Measurements from ENCODE around the gene ZNF141. TPM values are rescaled to one million over a fixed set of nuclear protein-coding genes. Genes with fewer than 3 reads are reported as not detected.
"Not testable (repeated sequence)": the region's sequence is repeated elsewhere in the genome, so short reads cannot be mapped to it uniquely, and the experiment has no call there.

ZNF141 gene
- total RNA-seq (2014; rRNA removed; shearing (Covaris generic)), result 13.4 and 15.8 TPM in 2 replicates
- polyA plus RNA-seq (2014; cell fraction: nucleus; rRNA removed), result 25.8 and 34.0 TPM in 2 replicates

DNA sequence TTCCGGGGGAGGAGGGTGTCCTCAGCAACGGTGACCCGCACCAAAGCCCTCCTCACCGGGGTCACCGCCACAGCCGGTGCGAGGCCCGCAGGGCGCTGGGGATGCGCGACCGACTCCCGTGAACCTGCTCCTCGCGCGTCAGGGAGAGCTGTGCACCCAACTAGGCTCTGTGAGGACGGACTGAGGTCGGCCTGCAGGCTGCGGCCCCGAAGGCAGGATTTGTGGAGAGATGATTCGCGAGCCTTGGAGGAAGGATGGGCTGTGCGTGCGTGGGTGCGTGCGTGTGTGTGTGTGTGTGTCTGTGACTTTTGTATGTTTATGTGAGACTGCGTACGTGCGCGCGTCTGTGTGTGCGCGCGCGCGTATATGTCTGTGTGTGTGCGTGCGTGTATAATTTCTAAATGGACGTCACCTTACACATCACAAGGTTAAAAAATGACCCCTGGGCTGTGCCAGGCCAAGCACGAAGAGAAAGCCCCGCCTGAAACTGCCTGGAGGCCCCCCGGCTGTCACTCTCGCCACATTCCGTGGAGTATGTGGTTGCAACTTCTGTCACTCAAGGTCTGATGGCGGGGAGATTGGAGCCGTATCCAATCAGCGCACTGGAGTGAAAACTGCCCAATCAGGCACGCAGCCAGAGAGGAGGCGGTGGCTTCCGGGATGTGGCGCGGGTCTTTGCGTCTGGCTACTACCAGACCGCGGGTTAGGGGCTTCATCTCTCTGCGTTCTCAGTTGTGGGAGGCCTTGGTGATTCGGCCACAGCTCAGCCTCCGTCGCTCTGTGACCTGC lies at the start of gene ZNF141:
Gene ZNF141 (plus strand): TSS at position 672 of the 789 bp plus-strand sequence. CDS start 170 bp downstream, outside the sequence.
- DNase-seq (ENCODE audit: extremely low read depth, low read depth), result peak; percentile 96

DNA sequence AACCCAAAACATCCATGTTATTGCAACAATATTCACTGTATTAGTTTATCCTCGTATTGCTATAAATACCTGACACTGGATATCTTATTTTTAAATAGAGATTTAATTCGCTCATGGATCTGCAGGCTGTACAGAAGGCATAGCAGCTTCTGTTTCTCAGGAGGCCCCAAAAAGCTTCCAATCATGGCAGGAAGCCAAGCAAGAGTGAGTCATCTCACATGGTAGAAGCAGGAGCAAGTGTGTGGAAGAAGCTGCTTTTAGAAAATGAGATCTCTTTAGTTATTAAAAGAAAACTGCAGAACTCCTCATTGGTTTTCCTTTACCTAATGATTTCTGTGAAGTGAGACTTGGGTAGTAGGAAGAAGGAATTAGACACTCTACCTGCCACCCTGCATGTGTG lies 48.7 kb upstream of the ZNF141 start:
- DNase-seq (ENCODE audit: extremely low read depth, low read depth), result no peak

DNA sequence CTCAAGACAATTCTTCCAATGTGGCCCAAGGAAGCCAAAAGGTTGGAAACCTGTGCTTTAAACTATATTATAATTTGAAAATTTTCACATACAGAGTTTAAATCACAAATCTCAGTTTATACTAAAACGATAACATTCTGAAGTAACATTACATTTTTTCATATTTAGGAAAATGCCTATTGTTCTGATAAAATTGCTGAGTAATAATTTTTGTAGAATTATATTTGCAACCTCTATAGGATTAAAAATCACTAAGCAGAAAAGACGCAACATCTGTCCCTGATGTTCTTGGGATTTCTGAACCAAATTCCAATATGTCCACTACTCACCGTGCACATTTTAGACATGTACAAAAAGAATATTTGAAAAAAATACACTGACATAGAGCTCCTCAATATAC lies 42.9 kb upstream of the ZNF141 start:
- DNase-seq (ENCODE audit: extremely low read depth, low read depth), result no peak

GRCh38 chr4:302381-302780 lies 35.2 kb upstream of the ZNF141 start:
- no peak for DNase-seq (ENCODE audit: extremely low read depth, low read depth)

- not testable (repeated sequence) for DNase-seq (ENCODE audit: extremely low read depth, low read depth)
These were observed 33.1 kb upstream of the ZNF141 start for GRCh38 chr4:304516-304915.

DNA sequence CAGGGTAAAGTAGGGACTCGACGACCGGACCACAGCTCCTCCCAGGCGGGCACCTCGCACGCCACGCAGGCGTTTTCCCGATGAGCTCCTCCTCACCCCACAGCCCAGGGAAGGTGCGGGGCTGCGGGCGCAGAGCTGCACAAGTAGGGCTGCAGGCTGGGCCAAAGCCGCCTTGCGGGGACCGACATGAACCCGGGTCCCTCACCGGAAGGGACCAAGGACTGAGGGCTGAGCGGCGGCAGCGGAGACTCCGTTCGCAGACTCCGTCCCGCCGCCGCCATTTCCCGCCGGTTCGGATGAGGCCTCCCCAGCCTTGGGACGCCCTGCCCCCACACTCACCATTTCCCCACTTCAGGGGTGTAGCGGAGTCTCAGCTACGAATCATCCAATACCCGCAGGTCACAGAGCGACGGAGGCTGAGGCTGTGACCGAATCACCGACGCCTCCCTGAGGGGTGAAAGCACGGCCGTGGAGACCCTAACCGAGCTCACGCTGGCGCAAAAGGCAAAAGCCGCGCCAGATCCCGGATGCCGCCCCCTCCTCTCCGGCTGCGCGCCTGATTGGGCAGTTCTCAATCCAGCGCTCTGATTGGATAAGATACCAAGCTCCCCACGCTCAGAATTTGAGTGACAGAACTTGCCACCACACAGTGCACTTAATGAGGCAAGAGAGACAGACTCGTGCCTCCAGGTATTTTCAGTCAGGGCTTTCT lies 32.5 kb upstream of the ZNF141 start, which contains the start of gene ZNF732:
Gene ZNF732 (minus strand): TSS at position 506 of the 712 bp plus-strand sequence. CDS start 164 bp downstream, at position 342.
- DNase-seq (ENCODE audit: extremely low read depth, low read depth), result no peak

DNA sequence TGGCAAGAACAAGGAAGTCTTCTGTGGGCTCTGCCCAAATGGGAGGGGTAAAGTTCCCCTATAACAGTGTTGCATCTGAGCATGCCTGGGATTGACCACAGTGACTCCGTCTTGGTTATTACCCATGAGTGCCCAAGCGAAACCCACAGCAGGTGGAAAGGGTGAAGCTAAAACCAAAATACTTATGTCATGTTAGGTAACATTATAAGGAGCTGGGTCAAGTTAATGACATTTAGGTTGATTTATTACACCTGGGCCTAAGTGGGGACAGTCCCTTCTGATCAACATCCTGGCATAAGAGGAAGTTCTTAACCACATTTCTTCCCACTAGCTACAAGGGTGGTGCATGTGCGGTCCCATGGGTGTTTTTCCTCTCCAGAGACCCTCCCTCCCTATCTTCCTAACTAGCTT lies 31.1 kb upstream of the ZNF141 start:
- DNase-seq (ENCODE audit: extremely low read depth, low read depth), result no peak

DNA sequence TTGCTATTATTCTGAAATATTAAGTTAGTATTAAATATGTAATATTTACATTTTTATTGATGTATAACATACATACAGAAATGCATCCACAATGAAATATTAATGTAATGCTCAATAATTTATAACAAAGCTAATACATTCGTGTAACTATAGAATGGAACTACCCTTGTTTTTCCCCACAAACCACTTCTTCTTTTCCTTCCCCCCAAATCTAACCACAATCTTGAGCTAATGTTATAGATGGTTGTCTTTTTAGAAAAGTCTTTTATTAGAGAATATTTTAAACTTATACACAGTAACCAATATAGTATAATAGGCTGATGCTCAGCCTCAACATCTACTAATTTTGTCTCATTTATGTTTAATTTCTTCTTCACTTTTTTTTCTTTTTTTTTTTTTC lies 27.8 kb upstream of the ZNF141 start:
- no peak for DNase-seq (ENCODE audit: extremely low read depth, low read depth)

DNA sequence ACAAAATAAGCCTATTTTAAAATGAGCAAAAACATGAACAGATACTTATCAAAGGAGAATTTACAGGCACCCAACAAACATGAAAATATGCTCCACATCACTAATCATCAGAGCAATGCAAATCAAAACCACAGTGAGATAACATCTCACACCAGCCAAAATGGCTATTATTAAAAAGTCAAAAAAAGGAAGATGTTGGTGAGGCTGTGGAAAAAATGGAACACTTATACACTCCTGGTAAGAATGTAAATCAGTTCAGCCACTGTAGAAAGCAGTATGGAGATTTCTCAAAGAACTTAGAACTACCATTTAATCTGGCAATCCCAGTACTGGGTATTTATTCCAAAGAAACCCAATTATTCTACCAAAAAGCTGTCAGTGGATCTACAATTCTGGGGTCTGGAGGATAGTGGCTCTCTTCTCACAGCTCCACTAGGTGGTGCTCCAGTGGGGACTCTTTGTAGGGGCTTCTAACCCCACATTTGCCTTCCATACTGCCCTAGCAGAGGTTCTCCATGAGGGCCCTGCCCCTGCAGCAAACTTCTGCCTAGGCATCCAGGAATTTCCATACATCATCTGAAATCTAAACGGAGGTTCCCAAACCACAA lies 23.2 kb upstream of the ZNF141 start:
- DNase-seq (ENCODE audit: extremely low read depth, low read depth), result no peak

DNA sequence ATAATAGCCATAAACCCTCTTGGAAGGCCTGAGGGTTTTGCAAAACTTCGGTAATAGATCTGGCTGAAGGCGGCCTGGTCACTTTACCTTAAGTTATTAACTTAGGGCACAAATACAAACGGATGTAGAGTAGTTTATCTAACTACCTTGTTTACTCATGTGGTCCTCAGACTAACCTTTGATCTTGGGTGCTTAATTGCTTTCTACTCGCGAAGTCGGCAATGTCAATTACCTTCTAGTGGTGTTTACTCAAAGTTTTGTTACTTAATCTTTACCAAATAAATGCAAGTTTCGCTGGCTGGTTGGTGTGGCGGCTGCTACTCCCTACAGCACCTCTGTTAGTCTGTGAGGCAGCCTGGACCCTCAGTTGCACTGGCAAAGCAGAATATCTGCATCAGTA lies 8.9 kb upstream of the ZNF141 start:
- DNase-seq (ENCODE audit: extremely low read depth, low read depth), result no peak

DNA sequence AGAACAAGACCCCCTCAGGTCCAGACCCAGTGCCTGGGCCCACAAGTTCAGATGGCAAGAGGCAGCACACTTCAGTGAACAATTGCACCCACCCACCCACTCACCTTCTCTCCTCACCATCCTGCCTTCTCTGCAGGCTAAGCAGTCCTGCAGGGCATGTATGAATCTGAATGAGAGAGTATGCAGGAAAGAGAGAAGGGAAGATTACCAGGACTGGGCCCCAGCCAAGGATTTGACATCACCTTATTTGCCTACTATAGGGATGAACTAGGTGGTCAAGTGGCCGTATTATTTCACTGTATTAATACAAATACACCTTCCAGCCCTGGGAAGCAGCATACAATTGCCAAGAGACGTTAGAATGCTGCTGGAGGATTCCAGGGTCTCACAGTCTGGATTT lies 2.1 kb upstream of the ZNF141 start:
- DNase-seq (ENCODE audit: extremely low read depth, low read depth), result no peak

- no peak for DNase-seq (ENCODE audit: extremely low read depth, low read depth)
These were observed 1.3 kb upstream of the ZNF141 start for GRCh38 chr4:336099-336892.

DNA sequence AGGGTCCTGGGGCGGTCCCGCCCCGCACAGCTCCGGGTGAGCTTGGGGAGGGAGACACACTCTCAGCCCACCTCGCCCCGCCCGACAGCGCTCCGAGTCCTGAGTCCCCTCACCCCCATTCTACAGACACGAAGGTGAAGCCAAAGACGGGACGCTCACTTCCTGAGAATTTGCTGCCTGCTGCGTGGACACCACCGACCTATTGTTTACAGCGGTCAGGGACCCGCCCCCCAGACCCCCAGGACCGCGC lies 796 bp upstream of the ZNF141 start:
- DNase-seq (ENCODE audit: extremely low read depth, low read depth), result no peak

DNA sequence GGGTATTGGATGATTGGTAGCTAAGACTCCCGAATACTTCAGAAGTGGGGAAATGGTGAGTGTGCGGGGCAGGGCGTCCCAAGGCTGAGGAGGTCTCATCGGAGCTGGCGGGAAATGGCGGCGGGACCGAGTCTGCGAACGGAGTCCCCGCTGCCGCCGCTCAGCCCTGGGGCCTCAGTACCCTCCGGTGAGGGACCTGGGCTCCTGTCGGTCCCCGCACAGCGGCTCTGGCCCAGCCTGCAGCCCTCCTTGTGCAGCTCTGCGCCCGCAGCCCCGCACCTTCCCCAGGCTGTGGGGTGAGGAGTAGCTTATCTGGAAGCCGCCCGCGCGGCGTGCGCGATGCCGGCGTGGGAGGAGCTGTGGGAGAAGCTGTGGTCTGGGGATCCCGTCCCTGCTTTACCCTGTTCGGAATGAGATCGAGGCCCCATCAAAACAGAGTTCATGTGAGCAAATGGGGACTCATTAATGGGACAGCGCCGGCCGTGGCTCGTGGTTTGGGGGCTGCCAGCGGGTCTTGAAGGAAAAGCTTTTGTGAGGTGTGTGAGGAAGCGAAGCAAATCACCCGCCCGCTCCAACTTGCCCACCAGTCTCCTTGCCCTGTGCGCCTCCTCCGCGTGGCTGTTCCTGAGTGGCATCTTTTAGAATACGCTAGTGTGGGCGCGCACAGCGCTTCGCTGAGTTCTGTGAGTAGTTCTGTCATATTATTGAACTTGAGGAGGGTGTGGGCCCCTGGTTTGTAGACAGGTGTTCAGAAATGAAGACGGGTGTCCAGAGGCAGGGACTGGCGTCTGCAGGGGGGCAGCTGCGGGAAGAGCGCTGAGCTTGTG lies 531 bp downstream of the ZNF141 start:
- DNase-seq (ENCODE audit: extremely low read depth, low read depth), result no peak

- no peak for DNase-seq (ENCODE audit: extremely low read depth, low read depth)
These were observed 1.1 kb downstream of the ZNF141 start for GRCh38 chr4:338759-339097.

- DNase-seq (ENCODE audit: extremely low read depth, low read depth), result no peak
These were observed 2.4 kb downstream of the ZNF141 start for GRCh38 chr4:340011-340410.

DNA sequence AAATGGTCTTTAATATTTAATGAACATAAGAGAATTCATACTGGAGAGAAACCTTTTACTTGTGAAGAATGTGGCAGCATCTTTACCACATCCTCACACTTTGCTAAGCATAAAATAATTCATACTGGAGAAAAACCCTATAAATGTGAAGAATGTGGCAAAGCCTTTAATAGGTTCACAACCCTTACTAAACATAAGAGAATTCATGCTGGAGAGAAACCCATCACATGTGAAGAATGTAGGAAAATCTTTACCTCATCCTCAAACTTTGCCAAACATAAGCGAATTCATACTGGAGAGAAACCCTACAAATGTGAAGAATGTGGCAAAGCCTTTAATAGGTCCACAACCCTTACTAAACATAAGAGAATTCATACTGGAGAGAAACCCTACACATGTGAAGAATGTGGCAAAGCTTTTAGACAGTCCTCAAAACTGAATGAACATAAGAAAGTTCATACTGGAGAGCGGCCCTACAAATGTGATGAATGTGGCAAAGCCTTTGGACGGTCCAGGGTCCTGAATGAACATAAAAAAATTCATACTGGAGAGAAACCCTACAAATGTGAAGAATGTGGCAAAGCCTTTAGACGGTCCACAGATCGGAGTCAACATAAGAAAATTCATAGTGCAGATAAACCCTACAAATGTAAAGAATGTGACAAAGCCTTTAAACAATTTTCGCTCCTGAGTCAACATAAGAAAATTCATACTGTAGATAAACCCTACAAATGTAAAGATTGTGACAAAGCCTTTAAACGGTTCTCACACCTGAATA lies 35.6 kb downstream of the ZNF141 start:
- no peak for DNase-seq (ENCODE audit: extremely low read depth, low read depth)

- no peak for DNase-seq (ENCODE audit: extremely low read depth, low read depth)
These were observed 36.9 kb downstream of the ZNF141 start for GRCh38 chr4:374298-375160.

Data from NCI-H460 (cell line).